Calu3 (cell line): Measurements from ENCODE around the gene SLBP. TPM values are rescaled to one million over a fixed set of nuclear protein-coding genes. Genes with fewer than 3 reads are reported as not detected.

ENCODE experiments used
- BruUV-seq: library from RNA; stranded (reverse); fragments of 400-500 nt; replicated peaks from 2 replicates; lab custom pipeline; 2021; lab: Mats Ljungman, UMichigan
- CTCF ChIA-PET: fragments of 300-600 bp; sonication (Branson Sonifier 250); formaldehyde crosslinking; loops from one replicate; lab custom pipeline; 2022; ENCODE audit warnings: antibody characterized with exemption; lab: Charles Lee
- DNase-seq: peaks from one replicate; pipeline ENCODE4 v3.0.0; 2022
- H3K27ac Mint-ChIP-seq: one replicate; pipeline ENCODE4 v1.8.0; 2022; ENCODE audit warnings: mixed read lengths; ENCODE audit not compliant: unreplicated experiment
- H3K27me3 Mint-ChIP-seq: one replicate; pipeline ENCODE4 v1.8.0; 2022; ENCODE audit warnings: mixed read lengths; ENCODE audit not compliant: unreplicated experiment
- H3K36me3 Mint-ChIP-seq: one replicate; pipeline ENCODE4 v1.8.0; 2022; ENCODE audit warnings: mild to moderate bottlenecking, moderate library complexity, mixed read lengths; ENCODE audit not compliant: insufficient read depth, unreplicated experiment
- H3K4me1 Mint-ChIP-seq: one replicate; pipeline ENCODE4 v1.8.0; 2022; ENCODE audit warnings: mild to moderate bottlenecking, low read depth, mixed read lengths; ENCODE audit not compliant: unreplicated experiment
- H3K4me3 Mint-ChIP-seq: one replicate; pipeline ENCODE4 v1.8.0; 2022; ENCODE audit warnings: mild to moderate bottlenecking, low read depth, moderate library complexity, mixed read lengths; ENCODE audit not compliant: unreplicated experiment
- H3K9me3 Mint-ChIP-seq: one replicate; pipeline ENCODE4 v1.8.0; 2022; ENCODE audit warnings: low read depth, mixed read lengths; ENCODE audit not compliant: unreplicated experiment
- CTCF ChIP-seq: fragments of 200-600 bp; IDR thresholded peaks from one replicate; pipeline ENCODE4 v1.8.0; 2022; ENCODE audit warnings: antibody characterized with exemption; ENCODE audit not compliant: unreplicated experiment
- intact Hi-C: fragments of 100-400 bp; cut with micrococcal nuclease; formaldehyde crosslinking; loops from one replicate; pipeline ENCODE4 v1.10.0; 2022; ENCODE audit not compliant: unreplicated experiment
- total RNA-seq: library from RNA; stranded (reverse); gene quantifications from 2 replicates; pipeline ENCODE4 v1.2.3, GENCODE V29; 2022

Gene SLBP
- total RNA-seq, 1 experiment from 2014 or later: 46.1 TPM

GRCh38 chr4:1715002-1715758, 3.1 kb upstream of the SLBP start:
- no peaks in the 10 kb centered on the region for H3K27me3 Mint-ChIP-seq
- CTCF ChIA-PET: no interaction called here
- H3K36me3 Mint-ChIP-seq: peaks cover 73% of the 10 kb centered on the region
- no peak overlapping the region for H3K4me3 Mint-ChIP-seq
- intact Hi-C loops: no loop called here
- DNase-seq: no peak
- H3K27ac Mint-ChIP-seq: no peak overlapping the region
- TF ChIP-seq CTCF: no peak
- peaks cover 4% of the 10 kb centered on the region for H3K4me1 Mint-ChIP-seq
- no TSS peak for BruUV-seq
- no peaks in the 10 kb centered on the region for H3K9me3 Mint-ChIP-seq

- TF ChIP-seq CTCF: no peak
- H3K27me3 Mint-ChIP-seq: no peaks in the 10 kb centered on the region
- CTCF ChIA-PET: no interaction called here
- H3K9me3 Mint-ChIP-seq: no peaks in the 10 kb centered on the region
- peak overlapping the region; percentile 88 for H3K4me3 Mint-ChIP-seq
- no peak for DNase-seq
- no peak overlapping the region for H3K27ac Mint-ChIP-seq
- BruUV-seq: no TSS peak
- H3K4me1 Mint-ChIP-seq: peaks cover 12% of the 10 kb centered on the region
- H3K36me3 Mint-ChIP-seq: peaks cover 73% of the 10 kb centered on the region
- intact Hi-C loops: no loop called here
Measured at GRCh38 chr4:1714303-1715001, 2.3 kb upstream of the SLBP start.

- TF ChIP-seq CTCF: no peak
- no peaks in the 10 kb centered on the region for H3K27me3 Mint-ChIP-seq
- CTCF ChIA-PET: interaction anchor here (0.5 kb wide), 1 partner anchor 291 kb away, joined by 4 read pairs; no protein-coding TSS in a partner anchor
- H3K4me3 Mint-ChIP-seq: peak overlapping the region; percentile 88
- TSS peak; percentile 75 for BruUV-seq
- DNase-seq: peak; percentile 47
- H3K4me1 Mint-ChIP-seq: peaks cover 21% of the 10 kb centered on the region
- H3K36me3 Mint-ChIP-seq: peaks cover 71% of the 10 kb centered on the region
- H3K27ac Mint-ChIP-seq: peak overlapping the region; percentile 92
- intact Hi-C loops: no loop called here
- H3K9me3 Mint-ChIP-seq: no peaks in the 10 kb centered on the region
Measured at GRCh38 chr4:1713003-1713851, 1.1 kb upstream of the SLBP start.

- Mint-ChIP-seq H3K27me3 (no peaks in the 10 kb centered on the region), H3K4me3 (peak overlapping the region; percentile 88), H3K27ac (peak overlapping the region; percentile 58), H3K9me3 (no peaks in the 10 kb centered on the region), H3K4me1 (peaks cover 21% of the 10 kb centered on the region), H3K36me3 (peaks cover 67% of the 10 kb centered on the region)
- intact Hi-C loops: no loop called here
- TF ChIP-seq CTCF: no peak
- CTCF ChIA-PET: interaction anchor here (0.6 to 1.0 kb wide), 3 partner anchors 11 to 25 kb away, joined by 4 to 5 read pairs (median 5); no protein-coding TSS in a partner anchor
- DNase-seq: no peak
- no TSS peak for BruUV-seq
Measured at GRCh38 chr4:1711571-1712215, 426 bp downstream of the SLBP start.
